Activated CD4-positive, alpha-beta memory T cell treated with anti-CD3 and anti-CD28 coated beads for 36 hours (primary cell): ENCODE data around the gene CDK9. TPM values are rescaled to one million over a fixed set of nuclear protein-coding genes. Genes with fewer than 3 reads are reported as not detected.
A peak's percentile ranks its signal among the peaks of the same experiment; 100 is the strongest.
"Not testable (repeated sequence)": the region's sequence is repeated elsewhere in the genome, so short reads cannot be mapped to it uniquely, and the experiment has no call there.

Source experiments
- CTCF ChIA-PET: fragments of 350-600 bp; sonication (Branson Sonifier 250); formaldehyde crosslinking; loops from one replicate; lab custom pipeline; 2021; ENCODE audit warnings: antibody characterized with exemption, inconsistent platforms; lab: Charles Lee
- POLR2A ChIA-PET: fragments of 350-600 bp; sonication (Branson Sonifier 250); formaldehyde crosslinking; loops from one replicate; lab custom pipeline; 2021; ENCODE audit warnings: antibody characterized with exemption; lab: Charles Lee
- DNase-seq: peaks from one replicate; pipeline ENCODE4 v3.0.0-alpha.2; 2020
- H3K27ac Mint-ChIP-seq: one replicate; pipeline ENCODE4 v1.8.0; 2021; ENCODE audit warnings: mixed read lengths
- H3K27me3 Mint-ChIP-seq: one replicate; pipeline ENCODE4 v1.8.0; 2021; ENCODE audit warnings: mixed read lengths
- H3K36me3 Mint-ChIP-seq: one replicate; pipeline ENCODE4 v1.8.0; 2021; ENCODE audit warnings: mixed read lengths
- H3K4me1 Mint-ChIP-seq: one replicate; pipeline ENCODE4 v1.8.0; 2021; ENCODE audit warnings: low read depth, mixed read lengths
- H3K4me3 Mint-ChIP-seq: one replicate; pipeline ENCODE4 v1.8.0; 2021; ENCODE audit warnings: mild to moderate bottlenecking, mixed read lengths
- H3K9me3 Mint-ChIP-seq: one replicate; pipeline ENCODE4 v1.8.0; 2021; ENCODE audit warnings: mixed read lengths
- intact Hi-C: fragments of 100-400 bp; cut with micrococcal nuclease; formaldehyde crosslinking; loops from one replicate; pipeline ENCODE4 v1.15.1; 2023
- total RNA-seq, 2 experiments: library from RNA; stranded (reverse); gene quantifications; one replicate each; pipeline ENCODE4 v1.2.3, GENCODE V29; 2021

The CDK9 gene
- total RNA-seq, 2 experiments from 2014 or later = 99.4 to 99.6 TPM

GRCh38 chr9:127780909-127781308 is 4.9 kb upstream of the CDK9 start:
- CTCF ChIA-PET = interaction anchor here (1.0 to 3.4 kb wide), 2 partner anchors 10 to 46 kb away, joined by 3 to 25 read pairs; partner anchors contain the start of gene TOR2A
- H3K9me3 Mint-ChIP-seq, H3K27me3 Mint-ChIP-seq, DNase-seq, H3K4me3 Mint-ChIP-seq, intact Hi-C loops: not testable (repeated sequence)
- POLR2A ChIA-PET = interaction anchor here (1.1 kb wide), 1 partner anchor 10 kb away, joined by 6 read pairs; no protein-coding TSS in a partner anchor
- Mint-ChIP-seq H3K4me1 (peaks cover 64% of the 10 kb centered on the region), H3K36me3 (peaks cover 15% of the 10 kb centered on the region), H3K27ac (peak overlapping the region; percentile 82)

DNA sequence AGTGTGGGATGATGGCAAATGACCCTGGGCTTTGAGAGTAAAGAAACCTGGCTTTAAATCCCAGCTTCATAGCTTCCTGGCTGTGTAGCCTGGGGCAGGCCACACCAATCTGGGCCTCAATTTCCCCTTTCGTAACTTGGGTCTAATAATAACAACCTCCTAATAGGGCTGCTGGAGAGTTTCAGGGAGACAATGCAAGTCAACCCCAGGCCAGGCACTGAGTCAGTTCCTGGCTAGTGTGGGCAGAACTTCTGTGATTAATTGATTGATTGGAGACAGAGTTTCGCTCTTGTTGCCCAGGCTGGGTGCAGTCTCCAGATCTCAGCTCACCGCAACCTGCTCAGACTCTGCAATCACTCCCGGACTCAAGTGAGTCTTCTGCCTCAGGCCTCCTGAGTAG is 4.0 kb upstream of the CDK9 start:
- Mint-ChIP-seq H3K27me3 (no peaks in the 10 kb centered on the region), H3K4me3 (peak overlapping the region; percentile 5), H3K27ac (peak overlapping the region; percentile 82), H3K9me3 (no peaks in the 10 kb centered on the region), H3K36me3 (peaks cover 15% of the 10 kb centered on the region), H3K4me1 (peaks cover 63% of the 10 kb centered on the region)
- intact Hi-C loops = no loop called here
- CTCF ChIA-PET = interaction anchor here (1.0 to 6.6 kb wide), 3 partner anchors 14 to 87 kb away, joined by 3 to 131 read pairs (median 56); partner anchors contain the start of gene TOR2A
- POLR2A ChIA-PET = no interaction called here
- no peak for DNase-seq

- H3K27me3 Mint-ChIP-seq = no peaks in the 10 kb centered on the region
- no peaks in the 10 kb centered on the region for H3K9me3 Mint-ChIP-seq
- peak overlapping the region; percentile 96 for H3K27ac Mint-ChIP-seq
- H3K4me3 Mint-ChIP-seq = peak overlapping the region; percentile 70
- peaks cover 74% of the 10 kb centered on the region for H3K4me1 Mint-ChIP-seq
- intact Hi-C loops = no loop called here
- CTCF ChIA-PET = interaction anchor here (0.8 to 6.6 kb wide), 5 partner anchors 8 to 86 kb away, joined by 3 to 131 read pairs (median 24); partner anchors contain the start of gene TOR2A
- H3K36me3 Mint-ChIP-seq = peaks cover 22% of the 10 kb centered on the region
- POLR2A ChIA-PET = interaction anchor here (1.5 to 1.7 kb wide), 2 partner anchors 12 to 48 kb away, joined by 5 to 7 read pairs; partner anchors contain the start of gene TOR2A
- DNase-seq = peak; percentile 88
Measured at GRCh38 chr9:127783111-127784008, 2.5 kb upstream of the CDK9 start.

DNA sequence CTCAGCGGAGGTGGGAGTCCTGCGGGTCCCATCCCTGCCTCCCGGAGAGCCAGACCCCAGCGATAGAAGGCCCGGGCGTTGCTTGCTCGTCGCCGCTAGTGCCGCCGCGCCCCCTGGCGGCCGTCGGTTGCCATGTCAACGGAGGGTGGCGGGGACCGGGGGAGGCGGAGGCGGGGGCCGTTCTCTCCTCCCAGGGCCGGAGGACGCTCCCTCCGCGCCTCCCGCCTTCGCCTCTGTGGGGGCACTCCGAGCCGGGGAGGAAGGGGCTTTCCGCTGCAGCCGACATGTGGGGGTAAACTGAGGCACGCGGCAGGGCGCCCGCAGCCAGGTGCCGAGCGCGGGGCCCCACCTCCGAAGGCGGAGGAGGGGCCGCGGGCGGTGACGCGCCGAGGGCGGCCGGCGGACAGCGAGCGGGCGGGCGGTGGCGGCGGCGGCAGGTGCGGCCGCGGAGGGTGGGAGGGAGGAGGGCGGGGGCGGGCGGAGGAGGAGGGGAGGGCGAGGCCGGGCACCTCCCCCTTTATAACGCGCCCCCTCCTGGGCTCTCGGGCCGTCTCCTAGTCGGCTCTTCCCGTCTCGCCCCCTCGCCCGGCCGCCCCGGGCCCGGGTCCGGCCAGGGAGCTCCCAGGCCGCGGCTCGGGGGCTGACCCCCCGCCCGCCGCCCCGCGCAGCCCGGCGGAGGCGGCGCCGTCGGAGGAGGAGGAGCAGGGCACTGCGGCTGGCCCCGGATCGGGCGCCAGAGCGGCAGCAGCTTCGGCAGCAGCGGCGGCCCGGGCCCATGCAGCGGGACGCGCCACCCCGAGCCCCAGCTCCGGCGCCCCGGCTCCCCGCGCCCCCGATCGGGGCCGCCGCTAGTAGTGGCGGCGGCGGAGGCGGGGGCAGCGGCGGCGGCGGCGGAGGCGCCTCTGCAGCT is 556 bp upstream of the CDK9 start:
- DNase-seq = peak; percentile 93
- no peaks in the 10 kb centered on the region for H3K27me3 Mint-ChIP-seq
- H3K36me3 Mint-ChIP-seq = peaks cover 37% of the 10 kb centered on the region
- peak overlapping the region; percentile 96 for H3K27ac Mint-ChIP-seq
- no peaks in the 10 kb centered on the region for H3K9me3 Mint-ChIP-seq
- peak overlapping the region; percentile 77 for H3K4me3 Mint-ChIP-seq
- ChIA-PET CTCF (interaction anchor here (0.7 to 6.6 kb wide), 13 partner anchors 10 to 309 kb away, joined by 3 to 131 read pairs (median 3); partner anchors contain the start of genes FPGS and TOR2A), POLR2A (interaction anchor here (0.7 to 2.2 kb wide), 11 partner anchors 10 to 178 kb away, joined by 3 to 14 read pairs (median 7); partner anchors contain the start of genes FPGS, ST6GALNAC4 and TOR2A)
- peaks cover 76% of the 10 kb centered on the region for H3K4me1 Mint-ChIP-seq
- intact Hi-C loops = loop anchor here (1.0 to 5.0 kb wide), 5 partner anchors 14 to 342 kb away; partner anchors contain the start of genes PTGES2 and TOR2A

- DNase-seq = no peak
- Mint-ChIP-seq H3K27me3 (no peaks in the 10 kb centered on the region), H3K36me3 (peaks cover 46% of the 10 kb centered on the region), H3K4me3 (peak overlapping the region; percentile 95), H3K4me1 (peaks cover 67% of the 10 kb centered on the region), H3K9me3 (no peaks in the 10 kb centered on the region), H3K27ac (peak overlapping the region; percentile 80)
- ChIA-PET CTCF (interaction anchor here (1.0 to 6.6 kb wide), 6 partner anchors 10 to 135 kb away, joined by 3 to 131 read pairs (median 14); partner anchors contain the start of gene TOR2A), POLR2A (interaction anchor here (1.0 to 3.6 kb wide), 4 partner anchors 8 to 52 kb away, joined by 3 to 23 read pairs (median 6); partner anchors contain the start of genes SH2D3C and TOR2A)
- intact Hi-C loops = loop anchor here (1.0 to 5.0 kb wide), 5 partner anchors 16 to 341 kb away; partner anchors contain the start of genes FPGS and PTGES2
Measured at GRCh38 chr9:127786773-127787104, 905 bp downstream of the CDK9 start.

DNA sequence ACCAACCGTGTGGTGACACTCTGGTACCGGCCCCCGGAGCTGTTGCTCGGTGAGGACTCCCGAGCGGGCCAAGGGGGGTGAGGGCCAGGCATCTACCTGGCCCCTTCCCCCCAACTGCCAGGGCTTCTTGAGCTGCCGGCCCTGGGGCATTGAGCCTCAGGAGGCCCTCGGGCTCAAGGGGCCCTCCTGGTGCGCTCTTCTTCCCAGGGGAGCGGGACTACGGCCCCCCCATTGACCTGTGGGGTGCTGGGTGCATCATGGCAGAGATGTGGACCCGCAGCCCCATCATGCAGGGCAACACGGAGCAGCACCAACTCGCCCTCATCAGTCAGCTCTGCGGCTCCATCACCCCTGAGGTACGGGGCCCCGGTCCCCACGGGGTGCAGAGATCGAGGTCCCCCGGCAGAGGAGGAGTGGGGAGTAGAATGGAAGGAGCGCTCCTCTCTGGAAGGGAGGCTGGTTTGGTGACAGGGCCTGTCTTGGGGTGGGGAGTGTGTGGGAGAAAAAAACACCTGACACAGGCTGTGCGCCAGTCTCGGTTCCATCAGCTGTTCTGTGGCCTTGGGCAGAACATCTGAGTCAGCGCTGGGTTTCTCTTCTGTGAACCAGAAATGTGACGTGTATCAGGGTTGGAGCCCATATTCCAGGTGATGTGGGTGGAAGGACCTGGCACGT is 2.6 kb downstream of the CDK9 start:
- peaks cover 49% of the 10 kb centered on the region for H3K36me3 Mint-ChIP-seq

GRCh38 chr9:127789179-127789578 is 3.3 kb downstream of the CDK9 start:
- no peak overlapping the region for H3K4me3 Mint-ChIP-seq
- no peak for DNase-seq
- H3K9me3 Mint-ChIP-seq = no peaks in the 10 kb centered on the region
- H3K4me1 Mint-ChIP-seq = peaks cover 45% of the 10 kb centered on the region
- peaks cover 49% of the 10 kb centered on the region for H3K36me3 Mint-ChIP-seq
- POLR2A ChIA-PET = interaction anchor here (1.4 to 3.6 kb wide), 2 partner anchors 8 to 10 kb away, joined by 3 to 23 read pairs; partner anchors contain the start of gene SH2D3C
- intact Hi-C loops = loop anchor here (5.0 kb wide), 3 partner anchors 183 to 338 kb away; partner anchors contain the start of gene PTGES2
- no peaks in the 10 kb centered on the region for H3K27me3 Mint-ChIP-seq
- peak overlapping the region; percentile 78 for H3K27ac Mint-ChIP-seq
- CTCF ChIA-PET = interaction anchor here (1.4 to 2.6 kb wide), 2 partner anchors 54 to 80 kb away, joined by 6 to 15 read pairs; partner anchors contain the start of gene TOR2A

More for the DNA sequence above, 2.6 kb downstream of the CDK9 start:
- H3K4me3 Mint-ChIP-seq = peak overlapping the region; percentile 41
- peak; percentile 89 for DNase-seq
- intact Hi-C loops = loop anchor here (1.0 to 5.0 kb wide), 4 partner anchors 77 to 339 kb away; partner anchors contain the start of gene PTGES2
- POLR2A ChIA-PET = interaction anchor here (1.4 to 3.6 kb wide), 2 partner anchors 9 to 10 kb away, joined by 3 to 23 read pairs; partner anchors contain the start of gene SH2D3C
- no peaks in the 10 kb centered on the region for H3K9me3 Mint-ChIP-seq
- peaks cover 52% of the 10 kb centered on the region for H3K4me1 Mint-ChIP-seq
- peak overlapping the region; percentile 78 for H3K27ac Mint-ChIP-seq
- no peaks in the 10 kb centered on the region for H3K27me3 Mint-ChIP-seq
- CTCF ChIA-PET = interaction anchor here (0.8 to 2.6 kb wide), 5 partner anchors 9 to 133 kb away, joined by 3 to 15 read pairs (median 6); partner anchors contain the start of genes SH2D3C and TOR2A

- intact Hi-C loops = no loop called here
- Mint-ChIP-seq H3K4me3 (no peak overlapping the region), H3K36me3 (peaks cover 49% of the 10 kb centered on the region), H3K27ac (peak overlapping the region; percentile 70), H3K9me3 (no peaks in the 10 kb centered on the region), H3K4me1 (peaks cover 39% of the 10 kb centered on the region), H3K27me3 (no peaks in the 10 kb centered on the region)
- POLR2A ChIA-PET = interaction anchor here (3.6 kb wide), 1 partner anchor 11 kb away, joined by 23 read pairs; the partner anchor contains the start of gene SH2D3C
- CTCF ChIA-PET = interaction anchor here (1.3 to 1.4 kb wide), 2 partner anchors 55 to 80 kb away, joined by 5 to 6 read pairs; partner anchors contain the start of gene TOR2A
- DNase-seq = no peak
Measured at GRCh38 chr9:127790094-127790855, 4.4 kb downstream of the CDK9 start.

- Mint-ChIP-seq H3K4me3 (no peak overlapping the region), H3K27me3 (no peaks in the 10 kb centered on the region), H3K9me3 (no peaks in the 10 kb centered on the region), H3K4me1 (peaks cover 43% of the 10 kb centered on the region), H3K27ac (peak overlapping the region; percentile 13), H3K36me3 (peaks cover 49% of the 10 kb centered on the region)
- CTCF ChIA-PET = interaction anchor here (1.3 to 1.4 kb wide), 2 partner anchors 56 to 79 kb away, joined by 5 to 6 read pairs; partner anchors contain the start of gene TOR2A
- intact Hi-C loops = no loop called here
- no peak for DNase-seq
- POLR2A ChIA-PET = interaction anchor here (2.2 kb wide), 1 partner anchor 12 kb away, joined by 7 read pairs; the partner anchor contains the start of gene SH2D3C
Measured at GRCh38 chr9:127791085-127791484, 5.3 kb downstream of the CDK9 start.
